Keratinocyte (primary cell): ENCODE measurements around the gene HOXA10. TPM values are rescaled to one million over a fixed set of nuclear protein-coding genes. Genes with fewer than 3 reads are reported as not detected.
A peak's percentile ranks its signal among the peaks of the same experiment; 100 is the strongest.

Experiments
- DNase-seq: peaks from one replicate; pipeline ENCODE4 v3.0.0-alpha.2; 2011; ENCODE audit warnings: low read depth, missing footprints, low spot score
- FAIRE-seq: peaks from 2 replicates; lab custom pipeline; 2011; peaks lifted over from hg19 to GRCh38; lab: Jason Lieb, UNC
- H2AFZ ChIP-seq: 2 replicates; pipeline ENCODE4 v1.6.0; 2012; ENCODE audit warnings: low read length, control low read depth, inconsistent platforms; ENCODE audit not compliant: control insufficient read depth
- H3K27ac ChIP-seq: 2 replicates; pipeline ENCODE4 v1.5.1; 2011; ENCODE audit warnings: low read length; ENCODE audit not compliant: control insufficient read depth, insufficient read depth
- H3K27me3 ChIP-seq: 3 replicates; pipeline ENCODE4 v1.6.0; 2011; ENCODE audit warnings: low read length; ENCODE audit not compliant: control insufficient read depth, insufficient read depth; ENCODE audit errors: extremely low read depth
- H3K36me3 ChIP-seq, 2 experiments: 2 replicates in 1 of 2; 3 replicates in 1 of 2; pipeline ENCODE4 v1.5.1; 2011; ENCODE audit warnings: low read length in 2 of 2, mild to moderate bottlenecking in 1 of 2; ENCODE audit not compliant: control insufficient read depth in 2 of 2, insufficient read depth in 2 of 2; ENCODE audit errors: extremely low read depth in 1 of 2
- H3K4me1 ChIP-seq: 3 replicates; pipeline ENCODE4 v1.5.1; 2011; ENCODE audit warnings: low read length; ENCODE audit not compliant: control insufficient read depth, insufficient read depth; ENCODE audit errors: extremely low read depth
- H3K4me2 ChIP-seq: 3 replicates; pipeline ENCODE4 v1.6.0; 2011; ENCODE audit warnings: low read depth, low read length; ENCODE audit not compliant: control insufficient read depth, insufficient read depth; ENCODE audit errors: extremely low read depth
- H3K4me3 ChIP-seq, 3 experiments: fragments of 200-600 bp in 1 of 3; sonication (generic) in 1 of 3; 2 replicates in 2 of 3; 3 replicates in 1 of 3; pipeline ENCODE4 v1.5.1; 2011 to 2016; ENCODE audit warnings: low read length in 3 of 3, mild to moderate bottlenecking in 3 of 3, control low read depth in 2 of 3, inconsistent platforms in 1 of 3, low read depth in 1 of 3, mixed read lengths in 1 of 3, mixed run types in 1 of 3, moderate library complexity in 1 of 3; ENCODE audit not compliant: control insufficient read depth in 2 of 3, insufficient read depth in 2 of 3; ENCODE audit errors: extremely low read depth in 1 of 3
- H3K79me2 ChIP-seq: 2 replicates; pipeline ENCODE4 v1.6.0; 2012; ENCODE audit warnings: low read length; ENCODE audit not compliant: control insufficient read depth, insufficient read depth
- H3K9ac ChIP-seq: 3 replicates; pipeline ENCODE4 v1.6.0; 2011; ENCODE audit warnings: low read length; ENCODE audit not compliant: control insufficient read depth, insufficient read depth; ENCODE audit errors: extremely low read depth
- H3K9me1 ChIP-seq: 3 replicates; pipeline ENCODE4 v1.6.0; 2011; ENCODE audit warnings: low read length; ENCODE audit not compliant: control insufficient read depth, insufficient read depth; ENCODE audit errors: extremely low read depth
- H3K9me3 ChIP-seq: 2 replicates; pipeline ENCODE4 v1.5.1; 2012; ENCODE audit warnings: low read depth, low read length; ENCODE audit not compliant: control insufficient read depth
- H4K20me1 ChIP-seq: 3 replicates; pipeline ENCODE4 v1.6.0; 2011; ENCODE audit warnings: low read length; ENCODE audit not compliant: control insufficient read depth, insufficient read depth; ENCODE audit errors: extremely low read depth
- EZH2 ChIP-seq: IDR thresholded peaks from one replicate; pipeline ENCODE4 v1.6.1; 2012; ENCODE audit warnings: inconsistent platforms, mild to moderate bottlenecking, low read length, moderate library complexity
- dilution Hi-C: fragments of 300-500 bp; cut with MboI; formaldehyde crosslinking; loops from one replicate; pipeline ENCODE4 v1.7.0; 2020; ENCODE audit warnings: low sequenced_read_pairs; ENCODE audit not compliant: extremely low pct_ligation_motif_present
- polyA plus RNA-seq, 5 experiments: library from polyadenylated mRNA; depleted of rRNA in 3 of 5; stranded (reverse) in 3 of 5; stranded (forward) in 1 of 5; unstranded in 1 of 5; fragments of >200 nt; gene quantifications; 1 replicate in 1 of 5; 2 replicates in 3 of 5; 3 replicates in 1 of 5; pipeline versions ENCODE4 v1.2.1 to v1.2.3, GENCODE V29; 2011 to 2012; ENCODE audit warnings: missing spikeins in 2 of 5, low read depth in 1 of 5, low replicate concordance in 1 of 5
- TF ChIP-seq, protein P1 (sequence below), 3 experiments: IDR thresholded peaks in 1 of 3; conservative IDR thresholded peaks in 1 of 3; optimal IDR thresholded peaks in 1 of 3; 2 replicates in 2 of 3; 3 replicates in 1 of 3; pipeline versions ENCODE3 to v1.5.1; 2011; ENCODE audit warnings: low read length in 3 of 3, mild to moderate bottlenecking in 3 of 3, moderate library complexity in 2 of 3, control low read depth in 1 of 3, inconsistent platforms in 1 of 3; ENCODE audit not compliant: insufficient read depth in 2 of 3; ENCODE audit errors: extremely low read depth in 1 of 3

Gene HOXA10
- polyA plus RNA-seq, 1 donor (not counting 4 experiments of a cell fraction or from before 2014, with no cell fraction given) = 2.4 TPM

GRCh38 chr7:27168265-27168947, 5.7 kb downstream of the HOXA10 start:
- Histone ChIP-seq H2AFZ (peak overlapping the region; percentile 6), H3K9me3 (no peaks in the 10 kb centered on the region), H3K4me2 (peak overlapping the region; percentile 98), H3K9me1 (no peaks in the 10 kb centered on the region), H3K4me3 (peak overlapping the region; percentile 78 to 94 (median 84)), H4K20me1 (no peaks in the 10 kb centered on the region), H3K27me3 (no peaks in the 10 kb centered on the region), H3K4me1 (peaks cover 32% of the 10 kb centered on the region), H3K27ac (peak overlapping the region; percentile 87), H3K79me2 (peaks cover 90% of the 10 kb centered on the region), H3K9ac (peak overlapping the region; percentile 83), H3K36me3 (peaks cover 7 to 8% of the 10 kb centered on the region in 2 experiments)
- no peak for FAIRE-seq
- dilution Hi-C loops = no loop called here
- DNase-seq = no peak
- TF ChIP-seq, protein P1, sequence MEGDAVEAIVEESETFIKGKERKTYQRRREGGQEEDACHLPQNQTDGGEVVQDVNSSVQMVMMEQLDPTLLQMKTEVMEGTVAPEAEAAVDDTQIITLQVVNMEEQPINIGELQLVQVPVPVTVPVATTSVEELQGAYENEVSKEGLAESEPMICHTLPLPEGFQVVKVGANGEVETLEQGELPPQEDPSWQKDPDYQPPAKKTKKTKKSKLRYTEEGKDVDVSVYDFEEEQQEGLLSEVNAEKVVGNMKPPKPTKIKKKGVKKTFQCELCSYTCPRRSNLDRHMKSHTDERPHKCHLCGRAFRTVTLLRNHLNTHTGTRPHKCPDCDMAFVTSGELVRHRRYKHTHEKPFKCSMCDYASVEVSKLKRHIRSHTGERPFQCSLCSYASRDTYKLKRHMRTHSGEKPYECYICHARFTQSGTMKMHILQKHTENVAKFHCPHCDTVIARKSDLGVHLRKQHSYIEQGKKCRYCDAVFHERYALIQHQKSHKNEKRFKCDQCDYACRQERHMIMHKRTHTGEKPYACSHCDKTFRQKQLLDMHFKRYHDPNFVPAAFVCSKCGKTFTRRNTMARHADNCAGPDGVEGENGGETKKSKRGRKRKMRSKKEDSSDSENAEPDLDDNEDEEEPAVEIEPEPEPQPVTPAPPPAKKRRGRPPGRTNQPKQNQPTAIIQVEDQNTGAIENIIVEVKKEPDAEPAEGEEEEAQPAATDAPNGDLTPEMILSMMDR (optimal IDR thresholded peaks at IDR 0.05 in 1 of 3, IDR thresholded peaks at IDR 0.05 in 1 of 3, conservative IDR thresholded peaks at IDR 0.05 in 1 of 3; ENCODE audit: extremely low read depth in 1 of 3, insufficient read depth in 2 of 3, low read length in 3 of 3) = no peak
- TF ChIP-seq EZH2 = no peak

DNA sequence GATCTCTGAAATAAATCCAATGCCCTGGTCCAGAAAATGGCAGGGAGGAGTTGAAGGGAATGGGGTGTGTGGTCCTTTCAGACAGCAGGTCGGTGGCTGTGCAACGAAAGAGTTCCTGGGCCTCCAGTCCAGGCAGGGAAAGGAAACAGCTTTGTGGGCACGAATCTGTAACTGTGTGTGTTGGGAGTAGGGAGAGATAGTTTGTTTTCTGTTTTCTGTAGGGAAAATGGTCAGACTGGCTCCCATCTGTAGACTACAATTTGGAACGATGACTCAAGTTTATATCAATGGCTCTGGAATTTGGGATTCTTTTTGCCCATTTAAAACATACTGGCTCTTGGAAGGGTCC, 6.2 kb downstream of the HOXA10 start:
- H3K36me3 ChIP-seq = peaks cover 8 to 10% of the 10 kb centered on the region in 2 experiments
- peak overlapping the region; percentile 87 for H3K27ac ChIP-seq
- no peaks in the 10 kb centered on the region for H4K20me1 ChIP-seq
- dilution Hi-C loops = no loop called here
- H3K79me2 ChIP-seq = peaks cover 91% of the 10 kb centered on the region
- DNase-seq (no peak), FAIRE-seq (peak; percentile 51)
- H3K4me3 ChIP-seq = peak overlapping the region; percentile 78 to 94 (median 84)
- no peaks in the 10 kb centered on the region for H3K9me3 ChIP-seq
- no peak overlapping the region for H2AFZ ChIP-seq
- no peaks in the 10 kb centered on the region for H3K9me1 ChIP-seq
- TF ChIP-seq, protein P1 (optimal IDR thresholded peaks at IDR 0.05 in 1 of 3, IDR thresholded peaks at IDR 0.05 in 1 of 3, conservative IDR thresholded peaks at IDR 0.05 in 1 of 3; ENCODE audit: extremely low read depth in 1 of 3, insufficient read depth in 2 of 3, low read length in 3 of 3) = no peak
- no peak for TF ChIP-seq EZH2
- peak overlapping the region; percentile 98 for H3K4me2 ChIP-seq
- H3K9ac ChIP-seq = peak overlapping the region; percentile 83
- H3K27me3 ChIP-seq = no peaks in the 10 kb centered on the region
- H3K4me1 ChIP-seq = peaks cover 32% of the 10 kb centered on the region
